GM19467 (cell line): Measurements from ENCODE around the gene DDTL.

Experiments
- ATAC-seq: cut with Tn5 transposase; IDR thresholded peaks from one replicate; pipeline ENCODE4 v1.9.1; 2021; ENCODE audit warnings: mild to moderate bottlenecking, moderate library complexity; ENCODE audit not compliant: unreplicated experiment

DDTL gene

DNA sequence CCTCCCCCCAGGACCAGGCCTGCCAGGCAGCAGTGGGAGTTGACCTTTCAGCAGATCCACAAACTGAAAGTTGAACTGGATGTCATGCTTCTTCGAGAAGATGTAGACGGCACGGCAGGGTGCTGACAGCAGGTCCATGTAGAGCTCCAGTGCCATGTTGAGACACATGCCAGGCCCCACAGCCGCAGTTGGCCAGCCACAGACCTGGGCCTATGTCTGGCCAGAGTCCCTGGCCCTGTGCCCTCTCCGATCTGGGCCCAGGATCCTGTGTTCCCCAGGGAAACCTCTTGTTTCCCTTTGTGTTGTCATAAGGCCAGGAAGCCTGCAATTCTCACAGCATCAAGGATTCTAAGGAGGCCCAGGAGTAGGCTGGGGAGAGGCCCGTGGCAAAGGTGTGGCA lies 38.5 kb downstream of the DDTL start, which contains the start of gene GSTT4:
Gene GSTT4 (minus strand): TSS at position 253 of the 400 bp plus-strand sequence. CDS start 97 bp downstream, at position 156.
- no peak for ATAC-seq

DNA sequence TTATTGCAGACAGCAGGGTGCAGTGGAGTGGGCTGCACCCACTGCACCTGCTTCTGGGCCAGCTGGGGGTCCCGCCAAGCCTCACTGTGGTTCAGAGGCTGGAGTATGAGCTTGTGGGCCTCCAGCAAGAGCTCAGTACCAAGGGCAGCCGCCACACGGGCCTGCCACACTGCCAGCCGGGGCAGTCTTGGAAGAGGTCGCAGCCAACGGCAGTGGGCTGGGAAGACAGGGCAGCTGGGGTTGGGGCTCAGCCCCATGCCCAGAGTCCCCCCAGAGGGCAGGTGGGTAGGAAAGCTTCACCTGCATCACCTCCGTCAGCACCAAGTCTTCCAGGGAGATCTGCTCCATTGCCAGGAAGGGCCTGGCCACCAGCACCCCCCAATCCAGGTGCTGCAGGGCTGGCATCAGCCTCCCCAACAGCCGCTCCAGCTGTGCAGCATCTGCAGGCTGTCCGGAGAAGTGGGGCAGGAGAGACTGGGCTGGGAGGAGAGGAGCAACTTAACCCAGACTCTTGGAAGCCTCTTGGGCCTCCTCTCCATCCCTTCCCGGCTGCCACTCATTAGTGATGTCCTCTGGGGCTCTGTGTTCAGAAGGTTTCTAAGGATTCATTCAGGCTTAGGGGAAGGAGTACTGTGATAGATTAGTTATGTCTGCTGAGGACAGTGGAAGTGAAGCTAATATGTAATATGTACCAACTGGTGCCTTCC lies 39.7 kb downstream of the DDTL start:
- no peak for ATAC-seq

DNA sequence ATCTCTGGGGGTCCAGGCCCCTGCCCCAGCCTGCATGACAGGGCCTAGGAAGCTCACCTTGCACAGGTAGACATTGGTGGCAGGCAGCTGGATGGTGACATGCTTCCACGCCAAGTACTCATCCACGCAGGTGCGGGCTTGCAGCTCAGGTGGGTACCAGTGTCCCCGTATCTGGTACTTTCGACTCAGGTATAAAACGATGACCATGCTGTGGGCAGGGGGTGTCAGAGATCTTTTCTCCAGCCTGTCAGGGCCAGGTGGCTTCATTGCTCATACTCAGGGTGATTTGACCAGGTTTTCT lies 40.2 kb downstream of the DDTL start:
- no peak for ATAC-seq

GRCh38 chr22:24007253-24008021 lies 40.7 kb downstream of the DDTL start:
- no peak for ATAC-seq

DNA sequence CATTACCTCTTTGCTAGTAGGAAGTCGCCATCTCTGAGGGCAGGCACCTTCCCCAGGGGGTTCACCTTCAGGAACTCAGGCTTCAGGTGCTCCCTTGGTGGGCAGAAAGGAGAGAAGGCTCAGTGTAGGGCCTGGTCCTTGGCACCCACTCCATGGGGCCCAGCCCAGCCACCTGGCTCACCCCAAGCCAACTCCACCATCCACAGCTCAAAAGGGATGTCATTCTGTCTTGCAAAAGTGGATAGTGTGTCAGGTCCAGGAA lies 41.3 kb downstream of the DDTL start:
- no peak for ATAC-seq

DNA sequence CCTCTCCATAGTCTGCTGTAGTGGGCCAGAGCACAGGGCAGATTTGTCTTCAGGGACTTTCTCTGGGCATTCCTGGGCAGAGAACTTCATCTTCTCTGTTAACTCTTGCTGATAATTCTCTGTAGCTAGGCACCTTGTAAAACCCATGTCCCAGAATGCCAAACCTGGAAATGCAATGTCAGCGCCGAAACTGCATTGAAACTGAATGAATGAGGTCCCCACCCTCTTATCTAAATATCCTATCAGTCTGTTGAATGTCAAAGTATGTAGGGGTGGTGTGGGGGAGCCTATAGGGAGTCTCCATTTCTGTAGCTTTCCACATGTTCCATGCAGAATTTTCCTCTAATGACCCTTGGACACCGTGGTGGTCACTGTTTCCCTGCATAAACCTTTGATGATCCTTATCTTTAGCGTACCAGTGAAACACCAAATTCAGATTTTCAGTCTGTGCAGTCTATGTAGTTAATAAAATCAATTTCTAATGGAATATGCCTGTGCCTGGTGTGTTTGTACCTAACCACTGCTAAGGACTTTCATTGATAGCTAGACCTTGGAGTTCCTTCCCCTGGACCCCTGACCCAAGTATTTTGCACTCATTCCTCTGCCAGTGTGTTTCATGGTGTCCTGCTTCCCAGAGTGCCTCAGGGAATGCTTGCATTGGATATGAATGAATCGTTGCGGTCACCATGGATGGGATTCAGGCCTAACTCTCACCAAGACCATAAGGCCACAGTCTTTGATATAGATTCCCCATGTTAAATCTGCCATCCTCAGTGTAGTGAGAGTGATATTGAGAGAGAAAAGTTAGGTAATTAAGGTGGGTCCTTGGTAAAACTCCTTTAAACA lies 41.9 kb downstream of the DDTL start:
- no peak for ATAC-seq

- ATAC-seq = no peak
These were observed 42.7 kb downstream of the DDTL start for GRCh38 chr22:24009227-24010017.

DNA sequence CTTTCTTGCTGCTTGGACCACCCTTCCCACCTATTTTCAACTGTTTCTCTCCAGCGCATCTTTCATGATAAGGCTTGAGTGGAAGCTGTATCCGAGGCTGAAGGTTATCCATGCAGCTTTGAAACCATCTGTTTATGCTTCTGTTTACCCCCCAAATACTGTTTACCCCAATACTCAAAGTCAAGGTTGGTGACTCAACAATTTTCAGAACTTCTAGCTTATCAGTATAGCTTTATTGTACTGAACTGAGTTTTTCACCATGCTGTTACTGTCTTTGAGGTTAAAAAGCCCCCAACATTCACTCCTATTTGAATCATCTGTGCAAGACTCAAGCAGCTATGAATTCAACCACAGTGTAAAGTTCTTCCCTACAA lies 43.3 kb downstream of the DDTL start:
- no peak for ATAC-seq

DNA sequence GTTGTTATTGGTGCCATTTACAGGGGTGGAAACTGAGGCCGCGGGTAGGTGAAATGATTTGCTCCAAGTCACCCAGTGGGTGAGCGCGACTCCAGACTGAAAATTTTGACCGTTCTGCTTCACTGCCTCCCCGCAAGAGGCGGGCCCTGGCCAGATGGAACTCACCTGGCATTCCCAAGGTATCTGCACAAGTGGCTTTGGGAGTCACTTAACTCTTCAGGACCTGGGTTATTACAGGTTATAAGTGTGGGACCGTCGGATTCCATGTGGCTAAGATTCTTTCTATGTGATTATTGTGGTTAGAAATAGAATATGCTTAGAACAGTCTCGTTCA lies 45.0 kb downstream of the DDTL start:
- no peak for ATAC-seq

- no peak for ATAC-seq
These were observed 49.5 kb downstream of the DDTL start for GRCh38 chr22:24016156-24016555.

- ATAC-seq = no peak
These were observed 54.6 kb downstream of the DDTL start for GRCh38 chr22:24021304-24021703.
